PC-3 (cell line): ENCODE measurements around the gene NEU1.

Experiments used
- CTCF ChIP-seq: fragments of 300-600 bp; sonication (generic); conservative IDR thresholded peaks from 2 replicates; pipeline ENCODE4 v1.5.1; 2017; ENCODE audit warnings: antibody characterized with exemption, low read depth, mild to moderate bottlenecking, low read length
- EZH2 ChIP-seq: fragments of 300-600 bp; sonication (generic); IDR thresholded peaks from one replicate; pipeline ENCODE4 v1.6.1; 2017; ENCODE audit warnings: antibody characterized with exemption, mild to moderate bottlenecking, low read length; ENCODE audit not compliant: unreplicated experiment
- EZH2phosphoT487 ChIP-seq: fragments of 300-600 bp; sonication (generic); IDR thresholded peaks from 2 replicates; pipeline ENCODE4 v1.6.1; 2018; ENCODE audit warnings: mild to moderate bottlenecking, antibody characterized with exemption, low read length, borderline replicate concordance

DNA sequence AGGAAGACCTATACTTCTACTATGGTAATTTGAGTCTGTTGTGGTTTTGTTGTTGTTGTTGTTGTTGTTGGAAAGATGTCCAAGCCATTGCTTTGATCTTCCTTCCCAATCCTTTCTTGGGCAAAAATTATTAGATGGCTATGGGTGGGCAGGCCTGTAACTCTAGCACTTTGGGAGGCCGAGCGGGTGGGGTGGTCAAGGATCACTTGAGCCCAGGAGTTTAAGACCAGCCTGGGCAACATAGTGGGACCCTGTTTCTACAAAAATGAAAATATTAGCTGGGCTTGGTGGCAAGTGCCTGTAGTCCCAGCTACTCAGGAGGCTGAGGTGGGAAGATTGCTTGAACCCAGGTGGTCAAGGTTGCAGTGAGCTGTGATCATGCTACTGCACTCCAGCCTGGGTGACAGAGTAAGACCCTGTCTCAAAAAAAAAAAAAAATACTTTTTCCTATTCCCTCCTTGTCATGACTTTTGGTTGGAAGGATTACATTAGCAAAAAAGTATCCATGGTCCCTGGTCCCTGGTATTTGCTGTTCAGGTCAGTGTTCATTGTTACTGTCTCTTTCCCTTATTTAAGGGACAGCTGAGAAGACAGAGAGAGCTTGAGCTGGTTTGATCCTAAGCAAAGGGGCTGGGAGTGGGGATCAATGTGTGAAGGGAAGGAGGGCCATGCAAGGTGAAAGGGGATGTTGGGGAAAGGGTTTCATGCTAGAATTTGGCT is 11.7 kb downstream of the NEU1 start:
- TF ChIP-seq CTCF (no peak), EZH2 (no peak), EZH2phosphoT487 (no peak)
